ENCODE results near the gene FKBP1B.

DNA sequence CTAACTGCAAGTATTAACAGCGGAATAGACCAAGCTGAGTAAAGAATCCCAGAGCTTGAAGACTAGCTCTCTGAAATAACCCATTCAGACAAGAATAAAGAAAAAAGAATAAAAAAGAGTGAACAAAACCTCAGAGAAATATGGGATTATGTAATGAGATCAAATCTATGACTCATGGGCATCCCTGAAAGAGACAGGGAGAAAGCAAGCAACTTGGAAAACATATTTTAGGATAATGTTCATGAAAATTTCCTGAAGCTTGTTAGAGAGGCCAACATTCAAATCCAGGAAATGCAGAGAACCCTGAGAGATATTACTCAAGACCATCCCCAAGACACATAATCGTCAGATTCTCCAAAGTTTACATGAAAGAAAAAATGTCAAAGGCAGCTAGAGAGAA lies 56.3 kb downstream of the FKBP1B start:
- TF ChIP-seq CTCF (conservative IDR thresholded peaks at IDR 0.05; ENCODE audit: low read depth, low read length) = no peak
- no peak for TF ChIP-seq EZH2 (IDR thresholded peaks at IDR 0.05; ENCODE audit: borderline replicate concordance, low read depth, low read length, poor library complexity, severe bottlenecking)

All from A673 (cell line).